Sigmoid colon (tissue), 7 donors: ENCODE measurements around the gene RAMP1. TPM values are rescaled to one million over a fixed set of nuclear protein-coding genes. Genes with fewer than 3 reads are reported as not detected.

Experiments used
- DNase-seq: peaks from one replicate; pipeline ENCODE4 v3.0.0-alpha.2; 2019
- H3K27ac ChIP-seq, 4 donors: fragments of 200-600 bp; sonication (generic); one replicate each; pipeline ENCODE4 v1.5.1; 2016 to 2019; ENCODE audit warnings: mild to moderate bottlenecking in 1 of 4
- H3K27me3 ChIP-seq, 3 donors: fragments of 200-600 bp; sonication (generic); one replicate each; pipeline ENCODE4 v1.5.1; 2019; ENCODE audit warnings: mild to moderate bottlenecking in 1 of 3
- H3K36me3 ChIP-seq, 4 donors: fragments of 200-600 bp; sonication (generic); one replicate each; pipeline ENCODE4 v1.5.1; 2016 to 2019
- H3K4me1 ChIP-seq, 4 donors: fragments of 200-600 bp; sonication (generic); one replicate each; pipeline ENCODE4 v1.5.1; 2017 to 2019
- H3K4me3 ChIP-seq, 4 donors: fragments of 200-600 bp; sonication (generic); one replicate each; pipeline ENCODE4 v1.5.1; 2017 to 2019; ENCODE audit warnings: mild to moderate bottlenecking in 2 of 4, moderate library complexity in 1 of 4
- H3K9me3 ChIP-seq, 4 donors: fragments of 200-600 bp in 3 of 4; sonication (generic) in 3 of 4; one replicate each; pipeline versions ENCODE4 v1.5.1 to v1.6.1; 2013 to 2019
- EP300 ChIP-seq, 4 donors: sonication (generic); formaldehyde crosslinking; IDR thresholded peaks; one replicate each; pipeline ENCODE4 v1.6.1; 2017; ENCODE audit warnings: antibody characterized with exemption in 4 of 4
- POLR2A ChIP-seq, 2 donors: fragments of 450-650 bp; IDR thresholded peaks; one replicate each; pipeline ENCODE4 v1.6.1; 2016; ENCODE audit warnings: antibody characterized with exemption in 2 of 2, mild to moderate bottlenecking in 2 of 2, moderate library complexity in 2 of 2
- POLR2AphosphoS5 ChIP-seq, 4 donors: sonication (generic); formaldehyde crosslinking; IDR thresholded peaks; one replicate each; pipeline ENCODE4 v1.6.1; 2017; ENCODE audit warnings: antibody characterized with exemption in 4 of 4
- WGBS, 2 donors: extraction: QIAGEN DNeasy Blood & Tissue Kit; methylation state at CpG; one replicate each; pipeline ENCODE4 v1.1.7; 2013; 5-methylcytosine and 5-hydroxymethylcytosine counted together
- intact Hi-C: fragments of 100-400 bp; cut with DNase I; formaldehyde crosslinking; loops from one replicate; pipeline ENCODE4 v1.15.1; 2023
- polyA plus RNA-seq, 3 donors: library from polyadenylated mRNA; stranded (reverse); fragments of 200-250 nt; gene quantifications; one replicate each; pipeline ENCODE4 v1.2.3, GENCODE V29; 2013
- total RNA-seq, 4 donors: library from RNA; depleted of rRNA; stranded (reverse); fragments of >200 nt; gene quantifications; one replicate each; pipeline ENCODE4 v1.1.0, GENCODE V29; 2016
- TF ChIP-seq, protein P1 (sequence below), 4 experiments: fragments of 450-650 bp in 3 of 4; fragments of 200-600 bp in 1 of 4; IDR thresholded peaks; one replicate each; pipeline ENCODE4 v1.5.1; 2016 to 2019; ENCODE audit warnings: antibody characterized with exemption in 4 of 4, mild to moderate bottlenecking in 3 of 4, moderate library complexity in 2 of 4
- donor health status: healthy with polysubstance abuse.
- donor health status: Bipolar disorder and iron deficiency.
- donor health status: healthy.

RAMP1 gene
- total and polyA plus RNA-seq, 7 donors, result 13.2 to 788 (median 372) TPM; not detected in 1

- peak; percentile 62 for DNase-seq
- H3K4me1 ChIP-seq, result peaks cover 0 to 22% (median 16%) of the 10 kb centered on the region in 4 donors
- peaks cover 0 to 37% (median 5%) of the 10 kb centered on the region in 4 donors for H3K36me3 ChIP-seq
- WGBS, 2 donors, result 92 to 93% methylated on average over 13 of the region's 13 CpGs
- no peaks in the 10 kb centered on the region for H3K9me3 ChIP-seq
- intact Hi-C loops, result no loop called here
- no peak overlapping the region for H3K4me3 ChIP-seq
- peak overlapping the region in 2 of 4 donors; percentile 3 to 14 for H3K27ac ChIP-seq
- TF ChIP-seq EP300 (IDR thresholded peaks at IDR 0.05) (no peak), POLR2A (IDR thresholded peaks at IDR 0.05) (no peak), POLR2AphosphoS5 (IDR thresholded peaks at IDR 0.05) (no peak)
- TF ChIP-seq, protein P1, sequence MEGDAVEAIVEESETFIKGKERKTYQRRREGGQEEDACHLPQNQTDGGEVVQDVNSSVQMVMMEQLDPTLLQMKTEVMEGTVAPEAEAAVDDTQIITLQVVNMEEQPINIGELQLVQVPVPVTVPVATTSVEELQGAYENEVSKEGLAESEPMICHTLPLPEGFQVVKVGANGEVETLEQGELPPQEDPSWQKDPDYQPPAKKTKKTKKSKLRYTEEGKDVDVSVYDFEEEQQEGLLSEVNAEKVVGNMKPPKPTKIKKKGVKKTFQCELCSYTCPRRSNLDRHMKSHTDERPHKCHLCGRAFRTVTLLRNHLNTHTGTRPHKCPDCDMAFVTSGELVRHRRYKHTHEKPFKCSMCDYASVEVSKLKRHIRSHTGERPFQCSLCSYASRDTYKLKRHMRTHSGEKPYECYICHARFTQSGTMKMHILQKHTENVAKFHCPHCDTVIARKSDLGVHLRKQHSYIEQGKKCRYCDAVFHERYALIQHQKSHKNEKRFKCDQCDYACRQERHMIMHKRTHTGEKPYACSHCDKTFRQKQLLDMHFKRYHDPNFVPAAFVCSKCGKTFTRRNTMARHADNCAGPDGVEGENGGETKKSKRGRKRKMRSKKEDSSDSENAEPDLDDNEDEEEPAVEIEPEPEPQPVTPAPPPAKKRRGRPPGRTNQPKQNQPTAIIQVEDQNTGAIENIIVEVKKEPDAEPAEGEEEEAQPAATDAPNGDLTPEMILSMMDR (IDR thresholded peaks at IDR 0.05), result no peak
- no peaks in the 10 kb centered on the region for H3K27me3 ChIP-seq
Observed at GRCh38 chr2:237909075-237909695, 49.8 kb downstream of the RAMP1 start.

DNA sequence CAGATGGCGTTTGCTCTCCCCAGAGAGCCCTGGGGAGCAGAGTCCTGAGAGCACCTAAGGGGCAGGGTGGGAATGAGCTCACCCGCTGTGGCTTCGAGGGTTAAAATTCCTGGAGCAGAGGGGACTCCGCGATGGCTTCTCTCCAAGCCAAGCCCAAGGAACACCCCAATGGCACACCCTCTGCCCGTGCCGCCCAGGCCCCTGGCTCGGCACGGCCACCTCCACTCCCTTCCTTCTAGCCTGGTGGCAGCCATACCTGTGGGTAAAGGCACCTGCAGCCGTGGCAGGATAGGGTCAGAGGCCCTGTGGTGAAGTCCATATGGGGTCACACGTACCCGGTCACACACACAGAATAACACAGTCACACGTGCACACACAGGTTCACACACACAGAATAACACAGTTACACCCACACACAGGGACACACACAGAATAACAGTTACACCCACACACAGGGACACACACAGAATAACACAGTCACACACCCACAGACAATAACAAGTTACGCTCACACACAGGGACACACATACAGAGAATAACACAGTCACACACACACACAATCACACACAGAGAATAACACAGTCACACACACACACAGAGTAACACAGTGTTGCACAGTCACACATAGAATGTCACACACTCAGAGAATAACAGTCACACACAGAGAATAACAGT, 50.5 kb downstream of the RAMP1 start:
- TF ChIP-seq, protein P1 (IDR thresholded peaks at IDR 0.05), result no peak
- no peaks in the 10 kb centered on the region for H3K9me3 ChIP-seq
- H3K36me3 ChIP-seq, result peaks cover 0 to 41% (median 5%) of the 10 kb centered on the region in 4 donors
- H3K4me3 ChIP-seq, result no peak overlapping the region
- intact Hi-C loops, result no loop called here
- WGBS, 2 donors, result 90 to 93% methylated on average over 14 of the region's 14 CpGs
- no peak overlapping the region for H3K27ac ChIP-seq
- H3K4me1 ChIP-seq, result peaks cover 0 to 14% (median 9%) of the 10 kb centered on the region in 4 donors
- peak; percentile 52 for DNase-seq
- no peaks in the 10 kb centered on the region for H3K27me3 ChIP-seq

DNA sequence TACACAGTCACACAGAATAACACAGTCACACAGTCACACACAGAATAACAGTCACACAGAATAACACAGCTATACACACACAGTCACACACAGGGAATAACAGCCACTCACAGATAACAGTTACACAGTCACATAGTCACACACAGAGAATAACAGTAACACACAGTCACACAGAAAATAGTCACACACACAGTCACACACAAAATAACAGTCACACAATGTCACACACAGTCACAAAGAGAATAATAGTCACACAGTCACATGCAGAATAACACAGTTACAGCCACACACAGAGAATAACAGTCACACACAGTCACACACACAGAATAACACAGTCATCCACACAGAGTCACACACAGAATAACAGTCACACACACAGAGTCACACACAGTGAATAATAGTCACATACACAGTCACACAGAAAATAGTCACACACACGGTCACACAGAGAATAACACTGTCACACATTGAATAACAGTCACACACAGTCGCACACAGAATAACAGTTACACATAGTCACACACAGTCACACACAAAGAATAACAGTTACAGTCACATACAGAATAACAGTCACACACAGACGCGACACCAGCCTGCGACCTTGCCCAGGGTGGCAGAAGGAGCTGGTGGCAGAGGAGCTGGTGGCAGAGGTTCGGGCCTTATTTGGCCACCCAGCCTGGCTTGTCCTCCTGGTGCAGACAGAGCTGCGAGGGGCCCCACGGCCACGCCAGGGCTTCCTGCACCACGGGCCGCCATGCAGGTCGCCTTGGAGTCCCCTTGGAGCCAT, 51.3 kb downstream of the RAMP1 start:
- no peak overlapping the region for H3K4me3 ChIP-seq
- H3K27ac ChIP-seq, result no peak overlapping the region

GRCh38 chr2:237911363-237912017, 52.1 kb downstream of the RAMP1 start:
- Histone ChIP-seq H3K4me3 (no peak overlapping the region), H3K9me3 (no peaks in the 10 kb centered on the region), H3K27ac (no peak overlapping the region), H3K36me3 (peaks cover 0 to 41% (median 5%) of the 10 kb centered on the region in 4 donors), H3K4me1 (peaks cover 0 to 7% (median 0%) of the 10 kb centered on the region in 4 donors), H3K27me3 (no peaks in the 10 kb centered on the region)
- WGBS, 2 donors, result 93 to 94% methylated on average over 28 of the region's 28 CpGs
- TF ChIP-seq POLR2A (IDR thresholded peaks at IDR 0.05), result no peak
- TF ChIP-seq, protein P1 (IDR thresholded peaks at IDR 0.05), result no peak
- TF ChIP-seq POLR2AphosphoS5 (IDR thresholded peaks at IDR 0.05), result no peak
- peak; percentile 63 for DNase-seq
- intact Hi-C loops, result no loop called here

More for the DNA sequence above, 51.3 kb downstream of the RAMP1 start:
- Histone ChIP-seq H3K4me1 (peaks cover 0 to 7% (median under 1%) of the 10 kb centered on the region in 4 donors), H3K9me3 (no peaks in the 10 kb centered on the region), H3K27me3 (no peaks in the 10 kb centered on the region), H3K36me3 (peaks cover 0 to 41% (median 5%) of the 10 kb centered on the region in 4 donors)
- TF ChIP-seq EP300 (IDR thresholded peaks at IDR 0.05) (no peak), POLR2A (IDR thresholded peaks at IDR 0.05) (no peak), POLR2AphosphoS5 (IDR thresholded peaks at IDR 0.05) (no peak)
- TF ChIP-seq, protein P1 (IDR thresholded peaks at IDR 0.05), result no peak
- WGBS, 2 donors, result 95 to 97% methylated on average over 12 of the region's 12 CpGs
- peak; percentile 65 for DNase-seq
- intact Hi-C loops, result no loop called here
